GM18519 (cell line): ENCODE data around the gene MCTP1.
"Not testable (repeated sequence)": the region's sequence is repeated elsewhere in the genome, so short reads cannot be mapped to it uniquely, and the experiment has no call there.

Source experiments
- ATAC-seq: cut with Tn5 transposase; IDR thresholded peaks from one replicate; pipeline ENCODE4 v1.9.1; 2021; ENCODE audit warnings: mild to moderate bottlenecking, moderate library complexity; ENCODE audit not compliant: unreplicated experiment, low FRiP score

The MCTP1 gene

GRCh38 chr5:94849324-94849723 lies 435.6 kb downstream of the MCTP1 start:
- no peak for ATAC-seq

- no peak for ATAC-seq
These were observed 437.2 kb downstream of the MCTP1 start for GRCh38 chr5:94847726-94848125.

GRCh38 chr5:94847019-94847418 lies 437.9 kb downstream of the MCTP1 start:
- ATAC-seq, result no peak

- not testable (repeated sequence) for ATAC-seq
These were observed 439.2 kb downstream of the MCTP1 start for GRCh38 chr5:94845696-94846095.

- no peak for ATAC-seq
These were observed 443.1 kb downstream of the MCTP1 start for GRCh38 chr5:94841598-94842322.

- ATAC-seq, result no peak
These were observed 451.0 kb downstream of the MCTP1 start for GRCh38 chr5:94833851-94834250.

- ATAC-seq, result no peak
These were observed 452.2 kb downstream of the MCTP1 start for GRCh38 chr5:94832685-94833084.

- peak; percentile 77 for ATAC-seq
These were observed 454.4 kb downstream of the MCTP1 start for GRCh38 chr5:94830520-94830919.

- not testable (repeated sequence) for ATAC-seq
These were observed 456.7 kb downstream of the MCTP1 start for GRCh38 chr5:94828222-94828621.

- ATAC-seq, result no peak
These were observed 464.4 kb downstream of the MCTP1 start for GRCh38 chr5:94820488-94820887.

- ATAC-seq, result no peak
These were observed 466.0 kb downstream of the MCTP1 start for GRCh38 chr5:94818904-94819303.

GRCh38 chr5:94815313-94816039 lies 469.4 kb downstream of the MCTP1 start:
- no peak for ATAC-seq

- ATAC-seq, result no peak
These were observed 472.7 kb downstream of the MCTP1 start for GRCh38 chr5:94812232-94812631.

- ATAC-seq, result no peak
These were observed 473.6 kb downstream of the MCTP1 start for GRCh38 chr5:94811331-94811730.

GRCh38 chr5:94810877-94811276 lies 474.0 kb downstream of the MCTP1 start:
- no peak for ATAC-seq

GRCh38 chr5:94810281-94810680 lies 474.6 kb downstream of the MCTP1 start:
- ATAC-seq, result no peak

- ATAC-seq, result no peak
These were observed 476.4 kb downstream of the MCTP1 start for GRCh38 chr5:94808497-94808896.

GRCh38 chr5:94807985-94808384 lies 476.9 kb downstream of the MCTP1 start:
- no peak for ATAC-seq

- no peak for ATAC-seq
These were observed 482.4 kb downstream of the MCTP1 start for GRCh38 chr5:94802450-94802849.

GRCh38 chr5:94796586-94796985 lies 488.3 kb downstream of the MCTP1 start:
- no peak for ATAC-seq

GRCh38 chr5:94793816-94794198 lies 491.1 kb downstream of the MCTP1 start:
- peak; percentile 28 for ATAC-seq
